GM21528 (cell line): ENCODE results near the gene NDFIP2.
"Not testable (repeated sequence)": the region's sequence is repeated elsewhere in the genome, so short reads cannot be mapped to it uniquely, and the experiment has no call there.

Experiments used
- ATAC-seq: cut with Tn5 transposase; IDR thresholded peaks from one replicate; pipeline ENCODE4 v1.9.1; 2021; ENCODE audit warnings: mild to moderate bottlenecking, moderate library complexity; ENCODE audit not compliant: unreplicated experiment, low FRiP score

The NDFIP2 gene

GRCh38 chr13:79585033-79585432 lies 104.1 kb downstream of the NDFIP2 start:
- ATAC-seq, result no peak

DNA sequence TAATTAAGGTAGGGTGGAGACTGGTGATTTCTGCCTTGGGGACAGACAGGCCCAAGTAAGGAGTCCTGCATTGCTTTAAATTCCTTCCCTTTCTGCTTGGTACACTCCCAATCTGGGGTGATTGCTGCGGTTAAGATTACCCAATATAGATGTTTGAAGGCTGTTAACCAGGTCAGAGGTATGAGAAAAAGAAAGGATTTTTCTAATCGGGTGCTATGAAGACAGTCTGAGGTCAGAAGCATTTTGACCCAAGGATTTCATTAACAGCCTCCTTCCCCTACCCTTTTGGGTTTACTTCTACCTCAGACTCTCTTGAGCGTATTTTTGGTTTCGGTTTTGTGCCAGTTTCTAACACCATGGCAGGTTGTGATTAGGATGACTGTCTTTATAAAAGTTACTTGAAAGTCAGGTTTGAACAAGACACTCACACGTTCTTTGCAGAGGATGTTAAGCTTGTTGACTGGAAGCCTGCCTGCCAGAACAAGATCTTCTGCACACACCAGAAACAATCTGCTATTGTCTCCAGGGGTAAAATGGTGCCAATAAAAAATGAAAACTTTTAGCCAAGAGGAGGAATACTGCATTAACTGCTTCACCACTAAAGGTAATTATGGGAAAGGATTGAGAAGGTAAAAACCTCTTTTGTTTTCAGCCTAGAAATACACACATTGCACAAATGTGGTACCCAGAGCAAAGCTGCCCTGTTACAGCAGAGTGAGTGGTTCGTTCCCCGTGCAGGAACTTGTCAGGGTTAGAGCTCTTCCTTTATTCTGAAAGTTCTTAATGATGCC lies 108.8 kb downstream of the NDFIP2 start:
- no peak for ATAC-seq

GRCh38 chr13:79590394-79590676 lies 109.4 kb downstream of the NDFIP2 start:
- ATAC-seq, result no peak

DNA sequence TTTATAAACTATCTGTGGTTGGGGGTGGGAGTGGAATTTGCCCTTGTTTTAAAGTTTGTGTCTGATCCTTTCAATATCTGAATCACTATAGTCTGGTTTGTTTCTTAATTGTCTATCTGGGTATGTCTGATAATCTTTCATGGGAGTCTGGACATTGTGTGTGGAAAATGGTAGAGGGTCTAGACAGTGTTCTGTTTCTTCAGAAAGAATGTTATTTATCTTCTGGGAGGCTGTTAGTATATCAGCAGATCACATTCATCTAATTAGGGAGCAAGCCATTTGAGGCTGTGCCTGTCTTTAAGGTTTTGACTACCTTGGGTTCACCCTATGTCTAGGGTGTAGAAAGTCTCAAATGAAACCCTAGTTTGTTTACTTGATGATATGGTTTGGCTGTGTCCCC lies 110.5 kb downstream of the NDFIP2 start:
- ATAC-seq, result no peak

DNA sequence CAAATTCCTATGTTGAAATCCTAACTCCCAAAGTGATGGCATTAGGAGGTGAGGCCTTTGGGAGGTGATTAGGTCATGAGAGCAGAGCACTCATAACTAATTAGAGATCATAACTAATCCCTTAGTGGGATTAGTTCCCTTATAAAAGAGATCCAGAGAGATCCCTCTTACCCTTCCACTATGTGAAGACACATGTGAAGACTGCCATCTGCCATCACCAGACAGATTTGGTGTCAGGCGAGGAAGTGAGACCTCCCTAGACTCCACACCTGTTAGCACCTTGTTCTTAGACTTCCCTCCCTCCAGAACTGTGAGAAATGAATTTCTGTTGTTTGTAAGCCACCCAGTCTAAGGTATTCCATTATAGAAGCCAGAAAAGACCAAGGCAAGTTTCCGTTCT lies 112.2 kb downstream of the NDFIP2 start:
- no peak for ATAC-seq

GRCh38 chr13:79593641-79594275 lies 112.8 kb downstream of the NDFIP2 start:
- ATAC-seq, result no peak

GRCh38 chr13:79600146-79600545 lies 119.2 kb downstream of the NDFIP2 start:
- ATAC-seq, result not testable (repeated sequence)

DNA sequence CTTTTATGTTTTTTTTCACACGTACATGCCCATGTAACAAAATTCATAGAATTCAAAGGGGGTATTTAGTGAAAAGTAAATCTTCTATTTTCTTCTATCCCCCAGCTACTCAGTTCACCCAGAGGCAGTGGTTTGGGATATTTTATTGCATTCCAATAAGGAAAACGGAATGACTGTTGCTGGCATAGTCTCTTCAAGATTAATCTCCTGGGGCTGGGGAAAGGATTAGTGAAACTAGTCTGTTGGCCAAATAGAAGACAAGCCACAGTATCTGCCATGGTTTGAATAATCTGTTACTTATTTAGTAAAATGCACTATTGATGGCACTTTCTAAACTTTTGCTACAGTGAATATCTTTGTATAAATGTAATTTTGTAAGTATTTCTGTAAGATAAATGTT lies 122.0 kb downstream of the NDFIP2 start:
- ATAC-seq, result no peak

DNA sequence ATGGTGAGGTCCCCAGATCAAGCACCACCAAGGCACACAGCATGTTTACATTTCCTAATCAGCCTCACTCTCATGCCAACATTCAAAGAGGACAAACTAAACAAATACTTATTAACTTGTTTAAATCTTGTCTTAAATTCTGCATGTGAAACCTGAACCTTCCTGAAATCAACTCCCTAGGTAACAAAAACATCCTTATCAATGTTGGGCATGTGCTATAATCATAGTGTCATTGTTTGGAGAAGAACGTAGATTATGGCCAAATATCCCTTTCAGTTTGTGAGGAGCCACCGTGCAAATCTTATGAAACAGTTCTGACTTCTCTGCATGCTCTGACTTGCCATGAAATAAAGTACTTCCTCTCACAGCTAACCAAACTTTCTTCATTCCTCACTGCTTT lies 123.8 kb downstream of the NDFIP2 start:
- no peak for ATAC-seq
